Measurements from ENCODE around the gene FPR2. TPM values are rescaled to one million over a fixed set of nuclear protein-coding genes. Genes with fewer than 3 reads are reported as not detected.
A peak's percentile ranks its signal among the peaks of the same experiment; 100 is the strongest.

Gene FPR2
- total RNA-seq, 1 donor from 2014 or later, result not detected

GRCh38 chr19:51724543-51724942 lies 36.4 kb upstream of the FPR2 start:
- DNase-seq (ENCODE audit: low read depth) (no peak), FAIRE-seq (no peak)
- Histone ChIP-seq H2AFZ (ENCODE audit: low read depth, low read length) (no peak overlapping the region), H3K4me3 (ENCODE audit: insufficient read depth, low read depth, low read length) (no peak overlapping the region), H3K9me3 (ENCODE audit: insufficient read depth, low read depth, low read length) (no peaks in the 10 kb centered on the region), H3K79me2 (ENCODE audit: insufficient read depth, low read length) (no peaks in the 10 kb centered on the region), H3K4me1 (ENCODE audit: insufficient read depth, low read length) (no peaks in the 10 kb centered on the region), H3K36me3 (ENCODE audit: insufficient read depth, low read length) (no peaks in the 10 kb centered on the region), H3K27me3 (ENCODE audit: insufficient read depth, low read length) (peaks cover 4% of the 10 kb centered on the region), H3K27ac (ENCODE audit: low read depth, low read length) (no peak overlapping the region), H3K4me2 (ENCODE audit: low read length) (no peak overlapping the region), H4K20me1 (ENCODE audit: insufficient read depth, low read length) (no peaks in the 10 kb centered on the region), H3K9ac (ENCODE audit: low read length) (no peak overlapping the region)
- Mint-ChIP-seq H3K27ac (ENCODE audit: unreplicated experiment) (no peak overlapping the region), H3K4me3 (ENCODE audit: unreplicated experiment) (no peak overlapping the region), H3K4me1 (ENCODE audit: low read depth, unreplicated experiment) (no peaks in the 10 kb centered on the region), H3K36me3 (ENCODE audit: low read depth, unreplicated experiment) (no peaks in the 10 kb centered on the region), H3K27me3 (ENCODE audit: low read depth, unreplicated experiment) (peaks cover 58% of the 10 kb centered on the region), H3K9me3 (ENCODE audit: unreplicated experiment) (peaks cover 3% of the 10 kb centered on the region)
- TF ChIP-seq, protein P1, sequence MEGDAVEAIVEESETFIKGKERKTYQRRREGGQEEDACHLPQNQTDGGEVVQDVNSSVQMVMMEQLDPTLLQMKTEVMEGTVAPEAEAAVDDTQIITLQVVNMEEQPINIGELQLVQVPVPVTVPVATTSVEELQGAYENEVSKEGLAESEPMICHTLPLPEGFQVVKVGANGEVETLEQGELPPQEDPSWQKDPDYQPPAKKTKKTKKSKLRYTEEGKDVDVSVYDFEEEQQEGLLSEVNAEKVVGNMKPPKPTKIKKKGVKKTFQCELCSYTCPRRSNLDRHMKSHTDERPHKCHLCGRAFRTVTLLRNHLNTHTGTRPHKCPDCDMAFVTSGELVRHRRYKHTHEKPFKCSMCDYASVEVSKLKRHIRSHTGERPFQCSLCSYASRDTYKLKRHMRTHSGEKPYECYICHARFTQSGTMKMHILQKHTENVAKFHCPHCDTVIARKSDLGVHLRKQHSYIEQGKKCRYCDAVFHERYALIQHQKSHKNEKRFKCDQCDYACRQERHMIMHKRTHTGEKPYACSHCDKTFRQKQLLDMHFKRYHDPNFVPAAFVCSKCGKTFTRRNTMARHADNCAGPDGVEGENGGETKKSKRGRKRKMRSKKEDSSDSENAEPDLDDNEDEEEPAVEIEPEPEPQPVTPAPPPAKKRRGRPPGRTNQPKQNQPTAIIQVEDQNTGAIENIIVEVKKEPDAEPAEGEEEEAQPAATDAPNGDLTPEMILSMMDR (IDR thresholded peaks at IDR 0.05; ENCODE audit: insufficient read depth, low read depth, low read length), result no peak
- TF ChIP-seq EZH2 (IDR thresholded peaks at IDR 0.05; ENCODE audit: insufficient read depth, low read length), result no peak

DNA sequence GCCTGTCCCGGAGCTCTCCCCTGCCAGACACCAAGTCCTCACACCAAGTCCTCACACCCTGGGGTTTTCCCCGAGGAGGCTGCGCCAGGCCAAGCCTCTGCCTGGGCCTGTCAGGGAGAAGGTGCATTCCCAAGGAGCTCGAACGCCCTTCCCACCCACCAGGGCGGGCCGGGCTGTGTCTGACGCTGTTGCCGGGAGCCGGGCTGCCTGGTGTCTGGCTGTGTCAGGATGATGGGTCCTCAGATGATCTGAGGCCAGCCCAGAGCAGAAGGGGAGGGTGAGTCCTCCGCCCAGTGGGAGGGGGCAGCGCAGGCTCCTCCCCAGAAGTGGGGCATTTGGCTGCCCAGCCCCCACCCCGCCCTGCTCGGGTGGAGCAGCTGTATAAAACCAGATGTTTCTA lies 34.9 kb upstream of the FPR2 start:
- no peak overlapping the region for H3K4me3 Mint-ChIP-seq (ENCODE audit: unreplicated experiment)
- TF ChIP-seq, protein P1 (IDR thresholded peaks at IDR 0.05; ENCODE audit: insufficient read depth, low read depth, low read length), result no peak
- H3K4me1 Mint-ChIP-seq (ENCODE audit: low read depth, unreplicated experiment), result no peaks in the 10 kb centered on the region
- peak; percentile 70 for DNase-seq (ENCODE audit: low read depth)
- H3K27me3 Mint-ChIP-seq (ENCODE audit: low read depth, unreplicated experiment), result peaks cover 46% of the 10 kb centered on the region
- no peak overlapping the region for H3K27ac ChIP-seq (ENCODE audit: low read depth, low read length)
- H3K4me2 ChIP-seq (ENCODE audit: low read length), result no peak overlapping the region
- peaks cover 8% of the 10 kb centered on the region for H3K9me3 Mint-ChIP-seq (ENCODE audit: unreplicated experiment)
- peaks cover 4% of the 10 kb centered on the region for H3K27me3 ChIP-seq (ENCODE audit: insufficient read depth, low read length)
- no peaks in the 10 kb centered on the region for H3K9me3 ChIP-seq (ENCODE audit: insufficient read depth, low read depth, low read length)
- no peak overlapping the region for H3K27ac Mint-ChIP-seq (ENCODE audit: unreplicated experiment)
- no peaks in the 10 kb centered on the region for H3K36me3 ChIP-seq (ENCODE audit: insufficient read depth, low read length)
- H3K4me3 ChIP-seq (ENCODE audit: insufficient read depth, low read depth, low read length), result no peak overlapping the region
- FAIRE-seq, result no peak
- H3K4me1 ChIP-seq (ENCODE audit: insufficient read depth, low read length), result no peaks in the 10 kb centered on the region
- no peaks in the 10 kb centered on the region for H3K79me2 ChIP-seq (ENCODE audit: insufficient read depth, low read length)
- H3K36me3 Mint-ChIP-seq (ENCODE audit: low read depth, unreplicated experiment), result no peaks in the 10 kb centered on the region
- H4K20me1 ChIP-seq (ENCODE audit: insufficient read depth, low read length), result no peaks in the 10 kb centered on the region
- no peak overlapping the region for H3K9ac ChIP-seq (ENCODE audit: low read length)
- no peak overlapping the region for H2AFZ ChIP-seq (ENCODE audit: low read depth, low read length)

GRCh38 chr19:51727349-51727880 lies 33.6 kb upstream of the FPR2 start:
- no peak overlapping the region for H3K4me3 Mint-ChIP-seq (ENCODE audit: unreplicated experiment)
- peaks cover 43% of the 10 kb centered on the region for H3K27me3 Mint-ChIP-seq (ENCODE audit: low read depth, unreplicated experiment)
- Histone ChIP-seq H3K9ac (ENCODE audit: low read length) (no peak overlapping the region), H3K27me3 (ENCODE audit: insufficient read depth, low read length) (peaks cover 4% of the 10 kb centered on the region), H3K4me3 (ENCODE audit: insufficient read depth, low read depth, low read length) (no peak overlapping the region), H3K9me3 (ENCODE audit: insufficient read depth, low read depth, low read length) (no peaks in the 10 kb centered on the region), H3K27ac (ENCODE audit: low read depth, low read length) (no peak overlapping the region), H3K4me2 (ENCODE audit: low read length) (no peak overlapping the region), H3K4me1 (ENCODE audit: insufficient read depth, low read length) (no peaks in the 10 kb centered on the region), H3K36me3 (ENCODE audit: insufficient read depth, low read length) (no peaks in the 10 kb centered on the region), H2AFZ (ENCODE audit: low read depth, low read length) (no peak overlapping the region), H4K20me1 (ENCODE audit: insufficient read depth, low read length) (no peaks in the 10 kb centered on the region), H3K79me2 (ENCODE audit: insufficient read depth, low read length) (no peaks in the 10 kb centered on the region)
- no peaks in the 10 kb centered on the region for H3K36me3 Mint-ChIP-seq (ENCODE audit: low read depth, unreplicated experiment)
- FAIRE-seq, result no peak
- TF ChIP-seq EZH2 (IDR thresholded peaks at IDR 0.05; ENCODE audit: insufficient read depth, low read length), result no peak
- TF ChIP-seq, protein P1 (IDR thresholded peaks at IDR 0.05; ENCODE audit: insufficient read depth, low read depth, low read length), result no peak
- no peaks in the 10 kb centered on the region for H3K4me1 Mint-ChIP-seq (ENCODE audit: low read depth, unreplicated experiment)
- no peak for DNase-seq (ENCODE audit: low read depth)
- no peak overlapping the region for H3K27ac Mint-ChIP-seq (ENCODE audit: unreplicated experiment)
- H3K9me3 Mint-ChIP-seq (ENCODE audit: unreplicated experiment), result peaks cover 9% of the 10 kb centered on the region

Measured in astrocyte (in vitro differentiated cells and primary cell).